MCF 10A (cell line): ENCODE data around the gene BRME1. TPM values are rescaled to one million over a fixed set of nuclear protein-coding genes. Genes with fewer than 3 reads are reported as not detected.
A peak's percentile ranks its signal among the peaks of the same experiment; 100 is the strongest.
"Not testable (repeated sequence)": the region's sequence is repeated elsewhere in the genome, so short reads cannot be mapped to it uniquely, and the experiment has no call there.

Source experiments
- BruUV-seq: library from RNA; stranded (reverse); fragments of 400-500 nt; replicated peaks from 2 replicates; lab custom pipeline; 2021; lab: Mats Ljungman, UMichigan
- CTCF ChIA-PET: fragments of 300-600 bp; sonication (Branson Sonifier 250); formaldehyde crosslinking; extraction: SDS; loops from one replicate; lab custom pipeline; 2021; ENCODE audit warnings: antibody characterized with exemption, inconsistent platforms; lab: Yijun Ruan, JAX
- POLR2A ChIA-PET: fragments of 300-600, 350-650 bp; sonication (Branson Sonifier 250); formaldehyde crosslinking; extraction: SDS; loops from one replicate; lab custom pipeline; 2020; ENCODE audit warnings: antibody characterized with exemption, inconsistent platforms; lab: Yijun Ruan, JAX
- DNase-seq: peaks from one replicate; pipeline ENCODE4 v3.0.0-alpha.2; 2018; ENCODE audit not compliant: unreplicated experiment
- H3K27ac Mint-ChIP-seq: one replicate; pipeline ENCODE4 v1.8.0; 2022; ENCODE audit warnings: mild to moderate bottlenecking, low read depth, mixed read lengths; ENCODE audit not compliant: unreplicated experiment
- H3K27me3 Mint-ChIP-seq: one replicate; pipeline ENCODE4 v1.8.0; 2022; ENCODE audit warnings: mixed read lengths; ENCODE audit not compliant: insufficient read depth, unreplicated experiment
- H3K36me3 Mint-ChIP-seq: one replicate; pipeline ENCODE4 v1.8.0; 2022; ENCODE audit warnings: mild to moderate bottlenecking, moderate library complexity, mixed read lengths; ENCODE audit not compliant: insufficient read depth, unreplicated experiment
- H3K4me1 Mint-ChIP-seq: one replicate; pipeline ENCODE4 v1.8.0; 2022; ENCODE audit warnings: mixed read lengths; ENCODE audit not compliant: insufficient read depth, unreplicated experiment
- H3K4me3 Mint-ChIP-seq: one replicate; pipeline ENCODE4 v1.8.0; 2022; ENCODE audit warnings: mild to moderate bottlenecking, moderate library complexity, mixed read lengths; ENCODE audit not compliant: unreplicated experiment
- H3K9me3 Mint-ChIP-seq: one replicate; pipeline ENCODE4 v1.8.0; 2022; ENCODE audit warnings: mixed read lengths; ENCODE audit not compliant: unreplicated experiment
- CTCF ChIP-seq: fragments of 200-600 bp; IDR thresholded peaks from one replicate; pipeline ENCODE4 v1.8.0; 2022; ENCODE audit warnings: antibody characterized with exemption, mild to moderate bottlenecking; ENCODE audit not compliant: unreplicated experiment
- intact Hi-C: fragments of 100-400 bp; cut with micrococcal nuclease; formaldehyde crosslinking; loops from 2 replicates; pipeline ENCODE4 v1.14.1; 2022
- total RNA-seq: library from RNA; stranded (reverse); gene quantifications from 2 replicates; pipeline ENCODE4 v1.2.3, GENCODE V29; 2022

BRME1 gene
- total RNA-seq, 1 experiment from 2014 or later, result 0.75 TPM

DNA sequence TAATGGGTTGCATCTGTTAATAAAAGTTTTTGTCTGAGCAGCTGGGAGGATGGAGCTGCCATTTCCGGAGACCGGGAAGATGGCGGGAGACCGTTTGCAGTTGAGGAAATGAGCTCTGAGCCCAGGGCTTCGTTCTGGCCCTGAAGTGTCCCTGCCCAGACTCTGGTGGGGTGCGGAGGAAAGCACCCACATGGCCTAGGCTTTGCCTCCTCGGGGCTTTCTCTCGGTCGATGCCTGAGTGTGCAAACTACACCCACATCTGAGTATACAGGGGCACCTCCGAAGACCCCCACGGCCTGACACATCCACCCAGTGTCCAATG is 44.6 kb downstream of the BRME1 start:
- Mint-ChIP-seq H3K4me3 (peak overlapping the region; percentile 75), H3K27me3 (peaks cover 17% of the 10 kb centered on the region), H3K9me3 (no peaks in the 10 kb centered on the region), H3K4me1 (peaks cover 22% of the 10 kb centered on the region), H3K27ac (no peak overlapping the region), H3K36me3 (peaks cover 4% of the 10 kb centered on the region)
- no peak for DNase-seq
- intact Hi-C loops, result loop anchor here (5.0 kb wide), 2 partner anchors 129 to 144 kb away; no protein-coding TSS in a partner anchor
- TF ChIP-seq CTCF, result no peak
- ChIA-PET CTCF (interaction anchor here (0.6 to 4.5 kb wide), 19 partner anchors 9 to 1422 kb away, joined by 3 to 107 read pairs (median 4); partner anchors contain the start of gene C19orf53), POLR2A (interaction anchor here (1.0 to 4.2 kb wide), 14 partner anchors 9 to 130 kb away, joined by 3 to 25 read pairs (median 10); partner anchors contain the start of gene C19orf53)
- no TSS peak for BruUV-seq

DNA sequence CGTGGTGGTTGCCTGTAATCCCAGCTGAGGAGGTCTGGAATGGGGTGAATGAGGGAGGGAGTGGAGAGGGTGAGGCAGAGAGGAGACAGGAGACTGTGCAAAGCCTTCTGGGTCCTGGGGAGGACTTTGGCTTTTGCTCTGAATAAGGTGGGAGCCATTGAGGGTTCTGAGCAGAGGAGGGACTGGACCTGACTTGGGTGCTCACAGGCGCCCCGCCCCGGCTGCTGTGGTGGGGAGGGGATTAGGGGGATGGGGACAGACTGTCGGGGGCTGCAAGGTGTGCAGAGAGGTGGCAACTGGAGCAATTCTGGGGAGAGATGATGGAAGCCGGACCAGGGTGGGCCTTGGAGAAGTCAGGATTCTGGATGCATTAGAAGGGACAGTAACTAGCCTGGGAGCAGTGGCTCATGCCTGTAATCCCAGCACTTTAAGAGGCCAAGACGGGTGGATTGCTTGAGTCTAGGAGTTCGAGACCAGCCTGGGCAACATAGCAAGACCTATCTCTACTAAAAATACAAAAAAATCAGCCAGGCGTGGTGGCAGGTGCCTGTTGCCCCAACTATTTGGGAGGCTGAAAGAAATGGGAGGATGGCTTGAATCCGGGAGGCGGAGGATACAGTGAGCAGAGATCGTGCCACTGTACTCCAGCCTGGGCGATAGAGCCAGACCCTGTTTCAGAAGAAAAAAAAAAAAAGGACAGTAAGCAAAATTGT is 45.1 kb downstream of the BRME1 start:
- no TSS peak for BruUV-seq
- intact Hi-C loops, result loop anchor here (5.0 kb wide), 2 partner anchors 129 to 144 kb away; no protein-coding TSS in a partner anchor
- H3K27me3 Mint-ChIP-seq, result peaks cover 12% of the 10 kb centered on the region
- CTCF ChIA-PET, result interaction anchor here (0.6 to 4.5 kb wide), 21 partner anchors 8 to 1422 kb away, joined by 3 to 107 read pairs (median 4); partner anchors contain the start of gene C19orf53
- TF ChIP-seq CTCF, result no peak
- H3K4me1 Mint-ChIP-seq, result peaks cover 22% of the 10 kb centered on the region
- no peak overlapping the region for H3K27ac Mint-ChIP-seq
- POLR2A ChIA-PET, result interaction anchor here (0.7 to 4.2 kb wide), 11 partner anchors 8 to 129 kb away, joined by 3 to 25 read pairs (median 10); partner anchors contain the start of gene C19orf53
- H3K36me3 Mint-ChIP-seq, result no peaks in the 10 kb centered on the region
- no peaks in the 10 kb centered on the region for H3K9me3 Mint-ChIP-seq
- H3K4me3 Mint-ChIP-seq, result peak overlapping the region; percentile 13
- DNase-seq, result no peak

DNA sequence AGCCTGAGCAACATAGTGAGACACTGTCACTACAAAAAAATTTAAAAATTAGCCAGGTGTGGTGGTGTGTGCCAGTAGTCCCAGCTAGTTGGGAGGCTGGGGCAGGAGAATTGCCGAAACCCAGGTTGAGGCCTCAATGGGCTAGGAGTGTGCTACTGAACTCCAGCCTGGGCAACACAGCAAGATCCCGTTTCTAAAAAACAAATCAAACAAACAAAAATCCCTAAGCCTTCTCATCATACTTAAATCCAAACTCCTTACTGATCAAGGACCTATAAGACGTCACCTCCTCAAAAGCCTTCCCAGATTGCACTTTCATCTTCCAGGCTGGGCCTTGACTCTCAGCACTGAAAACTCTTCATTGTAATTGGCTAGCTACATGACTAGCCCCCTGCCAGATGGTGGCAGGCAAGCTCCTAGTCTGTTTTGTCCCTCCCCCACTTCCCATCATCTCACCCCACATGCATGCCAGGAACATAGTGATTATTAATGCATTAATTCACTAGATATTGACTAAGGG is 46.5 kb downstream of the BRME1 start:
- H3K9me3 Mint-ChIP-seq, result no peaks in the 10 kb centered on the region
- BruUV-seq, result no TSS peak
- CTCF ChIA-PET, result interaction anchor here (0.7 to 1.7 kb wide), 6 partner anchors 23 to 216 kb away, joined by 3 to 6 read pairs (median 4); no protein-coding TSS in a partner anchor
- TF ChIP-seq CTCF, result no peak
- H3K4me1 Mint-ChIP-seq, result peaks cover 19% of the 10 kb centered on the region
- H3K27me3 Mint-ChIP-seq, result peaks cover 6% of the 10 kb centered on the region
- H3K27ac Mint-ChIP-seq, result no peak overlapping the region
- DNase-seq, result no peak
- H3K36me3 Mint-ChIP-seq, result no peaks in the 10 kb centered on the region
- POLR2A ChIA-PET, result interaction anchor here (0.6 to 14.8 kb wide), 15 partner anchors 9 to 659 kb away, joined by 3 to 265 read pairs (median 5); partner anchors contain the start of genes C19orf53 and ZSWIM4
- intact Hi-C loops, result no loop called here
- H3K4me3 Mint-ChIP-seq, result no peak overlapping the region

GRCh38 chr19:13856497-13856896 is 49.4 kb downstream of the BRME1 start:
- Mint-ChIP-seq H3K27me3 (no peaks in the 10 kb centered on the region), H3K4me1 (peaks cover 7% of the 10 kb centered on the region), H3K27ac (peak overlapping the region; percentile 3), H3K9me3 (no peaks in the 10 kb centered on the region), H3K36me3 (no peaks in the 10 kb centered on the region), H3K4me3 (no peak overlapping the region)
- no peak for TF ChIP-seq CTCF
- ChIA-PET POLR2A (interaction anchor here (1.2 to 14.8 kb wide), 4 partner anchors 10 to 62 kb away, joined by 3 to 265 read pairs (median 6); partner anchors contain the start of gene ZSWIM4), CTCF (interaction anchor here (0.7 to 0.8 kb wide), 2 partner anchors 60 to 88 kb away, joined by 3 to 5 read pairs; no protein-coding TSS in a partner anchor)
- DNase-seq, result no peak
- intact Hi-C loops, result no loop called here
- no TSS peak for BruUV-seq

DNA sequence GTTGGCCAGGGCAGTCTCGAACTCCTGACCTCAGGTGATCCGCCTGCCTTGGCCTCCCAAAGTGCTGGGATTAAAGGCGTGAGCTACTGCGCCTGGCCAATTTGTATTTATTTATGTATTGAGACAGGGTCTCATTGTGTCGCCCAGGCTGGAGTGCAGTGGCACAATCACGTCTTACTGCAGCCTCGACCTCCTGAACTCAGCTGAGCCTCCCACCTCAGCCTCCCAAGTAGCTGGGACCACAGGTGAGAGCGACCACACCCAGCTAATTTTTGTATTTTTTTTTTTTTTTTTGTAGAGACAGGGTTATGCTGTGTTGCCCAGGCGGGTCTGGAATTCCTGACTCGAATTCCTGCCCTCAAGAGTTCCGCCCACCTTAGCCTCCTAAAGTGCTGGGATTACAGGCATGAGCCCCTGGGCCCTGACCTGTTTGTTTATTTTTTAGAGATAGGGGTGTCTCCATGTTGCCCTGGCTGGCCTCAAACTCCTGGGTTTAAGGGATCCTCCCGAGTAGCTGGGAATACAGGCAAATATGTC is 53.7 kb downstream of the BRME1 start:
- intact Hi-C loops, H3K9me3 Mint-ChIP-seq, H3K4me1 Mint-ChIP-seq, H3K36me3 Mint-ChIP-seq, BruUV-seq, H3K27me3 Mint-ChIP-seq, H3K4me3 Mint-ChIP-seq, DNase-seq: not testable (repeated sequence)
- CTCF ChIA-PET, result interaction anchor here (0.6 to 2.9 kb wide), 7 partner anchors 10 to 223 kb away, joined by 3 to 15 read pairs (median 3); no protein-coding TSS in a partner anchor
- POLR2A ChIA-PET, result interaction anchor here (0.6 to 14.8 kb wide), 13 partner anchors 8 to 689 kb away, joined by 3 to 265 read pairs (median 5); partner anchors contain the start of genes C19orf53 and ZSWIM4
- peak overlapping the region; percentile 100 for H3K27ac Mint-ChIP-seq
